Measurements from ENCODE around the gene HIBADH.

- no peak for TF ChIP-seq CTCF (IDR thresholded peaks at IDR 0.05 in 2 of 3, conservative IDR thresholded peaks at IDR 0.05 in 1 of 3; ENCODE audit: control insufficient read depth in 2 of 3, extremely low read depth in 1 of 3, insufficient read depth in 1 of 3, low read depth in 3 of 3, low read length in 3 of 3)
- TF ChIP-seq POLR2AphosphoS2 (IDR thresholded peaks at IDR 0.05; ENCODE audit: low read depth, low read length): no peak
- TF ChIP-seq EZH2 (IDR thresholded peaks at IDR 0.05; ENCODE audit: borderline replicate concordance, control insufficient read depth, low read depth, low read length): no peak
- no peak for TF ChIP-seq STAT3 (IDR thresholded peaks at IDR 0.05; ENCODE audit: low read depth, low read length)
- TF ChIP-seq GABPA (IDR thresholded peaks at IDR 0.05; ENCODE audit: low read depth): no peak
- TF ChIP-seq REST (IDR thresholded peaks at IDR 0.05; ENCODE audit: low read depth, low read length): no peak
- no peak for TF ChIP-seq POLR2AphosphoS5 (IDR thresholded peaks at IDR 0.05; ENCODE audit: low read length)
- no peak for TF ChIP-seq YY1 (IDR thresholded peaks at IDR 0.05; ENCODE audit: low read depth, low read length)
- no peak for TF ChIP-seq ATF3 (IDR thresholded peaks at IDR 0.05; ENCODE audit: borderline replicate concordance, extremely low read depth, low read depth, low read length)
- TF ChIP-seq TCF7 (IDR thresholded peaks at IDR 0.05; ENCODE audit: borderline replicate concordance): no peak
- TF ChIP-seq CREB1 (IDR thresholded peaks at IDR 0.05; ENCODE audit: low read depth): no peak
Observed at GRCh38 chr7:27492224-27492623, 170.5 kb downstream of the HIBADH start.
